Natural killer cell (primary cell): ENCODE results near the gene GNG7. TPM values are rescaled to one million over a fixed set of nuclear protein-coding genes. Genes with fewer than 3 reads are reported as not detected.

ENCODE experiments used
- ATAC-seq, 3 donors: fragments of 150-1000 bp in 2 of 3; fragments of 200-7000 bp in 1 of 3; cut with Tn5 transposase; 1 replicate in 1 of 3; 2 replicates in 2 of 3; pipeline ENCODE4 v1.10.0; 2021; ENCODE audit warnings: mild to moderate bottlenecking in 2 of 3, moderate library complexity in 2 of 3
- DNase-seq, 2 donors: peaks; one replicate each; pipeline versions ENCODE4 v3.0.0 to v3.0.0-alpha.2; 2013 to 2021; ENCODE audit warnings: mixed read lengths in 1 of 2
- H3K27ac ChIP-seq: one replicate; pipeline ENCODE4 v1.5.1; 2013; ENCODE audit warnings: mild to moderate bottlenecking, low read length
- H3K27me3 ChIP-seq: one replicate; pipeline ENCODE4 v1.6.1; 2013; ENCODE audit warnings: low read length; ENCODE audit not compliant: control insufficient read depth, insufficient read depth
- H3K36me3 ChIP-seq: one replicate; pipeline ENCODE4 v1.6.1; 2013; ENCODE audit warnings: low read length; ENCODE audit not compliant: control insufficient read depth, insufficient read depth
- H3K4me1 ChIP-seq: one replicate; pipeline ENCODE4 v1.6.1; 2013; ENCODE audit warnings: low read length; ENCODE audit not compliant: control insufficient read depth, insufficient read depth
- H3K4me3 ChIP-seq: one replicate; pipeline ENCODE4 v1.5.1; 2013; ENCODE audit warnings: low read length
- H3K9me3 ChIP-seq: one replicate; pipeline ENCODE4 v1.6.1; 2013; ENCODE audit warnings: low read length; ENCODE audit not compliant: control insufficient read depth, insufficient read depth
- H3K27ac Mint-ChIP-seq, 2 donors: one replicate each; pipeline ENCODE4 v1.8.0; 2022; ENCODE audit warnings: mild to moderate bottlenecking in 2 of 2, mixed read lengths in 2 of 2, moderate library complexity in 1 of 2
- H3K27me3 Mint-ChIP-seq, 2 donors: one replicate each; pipeline ENCODE4 v1.8.0; 2022; ENCODE audit warnings: low read depth in 2 of 2, mixed read lengths in 2 of 2
- H3K36me3 Mint-ChIP-seq: one replicate; pipeline ENCODE4 v1.8.0; 2022; ENCODE audit warnings: mixed read lengths
- H3K4me1 Mint-ChIP-seq, 2 donors: one replicate each; pipeline ENCODE4 v1.8.0; 2022; ENCODE audit warnings: mixed read lengths in 2 of 2
- H3K4me3 Mint-ChIP-seq: one replicate; pipeline ENCODE4 v1.8.0; 2022; ENCODE audit warnings: mild to moderate bottlenecking, moderate library complexity, mixed read lengths
- H3K9me3 Mint-ChIP-seq, 2 donors: one replicate each; pipeline ENCODE4 v1.8.0; 2022; ENCODE audit warnings: mixed read lengths in 2 of 2
- CTCF ChIP-seq: fragments of 200-600 bp; IDR thresholded peaks from one replicate; pipeline ENCODE4 v1.8.0; 2022; ENCODE audit warnings: antibody characterized with exemption
- WGBS: methylation state at CpG from one replicate; pipeline ENCODE4 v1.1.7; 2013; ENCODE audit warnings: missing lambda C conversion rate; ENCODE audit not compliant: insufficient coverage; 5-methylcytosine and 5-hydroxymethylcytosine counted together
- intact Hi-C: fragments of 100-400 bp; cut with micrococcal nuclease; formaldehyde crosslinking; loops from one replicate; pipeline ENCODE4 v1.14.2; 2022
- total RNA-seq, 4 donors: library from RNA; stranded (reverse); fragments of 120-200 nt in 1 of 4; gene quantifications; one replicate each; pipeline versions ENCODE4 v1.2.3 to v1.2.4, GENCODE V29; 2013 to 2022

GNG7 gene
- total RNA-seq, 3 donors from 2014 or later (not counting 1 experiment from before 2014, with no cell fraction given), result 0.75 to 4.8 (median 1.5) TPM

- no peak overlapping the region for H3K27ac Mint-ChIP-seq
Observed at GRCh38 chr19:2747349-2747748, 44.9 kb upstream of the GNG7 start.

GRCh38 chr19:2744113-2744512, 41.6 kb upstream of the GNG7 start:
- Histone ChIP-seq H3K36me3 (no peaks in the 10 kb centered on the region), H3K4me3 (no peak overlapping the region), H3K27ac (no peak overlapping the region), H3K27me3 (no peaks in the 10 kb centered on the region), H3K4me1 (peaks cover 14% of the 10 kb centered on the region), H3K9me3 (no peaks in the 10 kb centered on the region)
- Mint-ChIP-seq H3K36me3 (no peaks in the 10 kb centered on the region), H3K4me1 (peaks cover 9% of the 10 kb centered on the region in 2 donors), H3K9me3 (no peaks in the 10 kb centered on the region), H3K27me3 (peaks cover 13 to 17% of the 10 kb centered on the region in 2 donors), H3K4me3 (no peak overlapping the region), H3K27ac (no peak overlapping the region)
- DNase-seq (no peak), ATAC-seq (no peak)
- 42% methylated on average over 4 of the region's 4 CpGs for WGBS
- TF ChIP-seq CTCF, result no peak
- intact Hi-C loops, result no loop called here

More at GRCh38 chr19:2747349-2747748, 44.9 kb upstream of the GNG7 start:
- H3K9me3 ChIP-seq, result no peaks in the 10 kb centered on the region
- no peak overlapping the region for H3K27ac ChIP-seq
- peaks cover 9 to 11% of the 10 kb centered on the region in 2 donors for H3K27me3 Mint-ChIP-seq
- no peaks in the 10 kb centered on the region for H3K9me3 Mint-ChIP-seq
- ATAC-seq, result no peak
- no peaks in the 10 kb centered on the region for H3K36me3 Mint-ChIP-seq
- H3K4me1 Mint-ChIP-seq, result no peaks in the 10 kb centered on the region
- peaks cover 7% of the 10 kb centered on the region for H3K4me1 ChIP-seq
- H3K27me3 ChIP-seq, result no peaks in the 10 kb centered on the region
- no peak for DNase-seq
- no peak overlapping the region for H3K4me3 ChIP-seq
- no peaks in the 10 kb centered on the region for H3K36me3 ChIP-seq
- 87% methylated on average over 7 of the region's 7 CpGs for WGBS
- H3K4me3 Mint-ChIP-seq, result no peak overlapping the region
- no peak for TF ChIP-seq CTCF
- intact Hi-C loops, result no loop called here

- no peak for ATAC-seq
- no peak for DNase-seq
- Mint-ChIP-seq H3K27ac (no peak overlapping the region), H3K27me3 (peaks cover 13 to 17% of the 10 kb centered on the region in 2 donors), H3K4me1 (peaks cover 16 to 17% of the 10 kb centered on the region in 2 donors), H3K9me3 (no peaks in the 10 kb centered on the region), H3K4me3 (no peak overlapping the region), H3K36me3 (no peaks in the 10 kb centered on the region)
- H3K27me3 ChIP-seq, result no peaks in the 10 kb centered on the region
- H3K36me3 ChIP-seq, result no peaks in the 10 kb centered on the region
- H3K4me1 ChIP-seq, result peaks cover 14% of the 10 kb centered on the region
- intact Hi-C loops, result no loop called here
- no peak overlapping the region for H3K27ac ChIP-seq
- no peaks in the 10 kb centered on the region for H3K9me3 ChIP-seq
- 81% methylated on average over 8 of the region's 8 CpGs for WGBS
- TF ChIP-seq CTCF, result no peak
- H3K4me3 ChIP-seq, result no peak overlapping the region
Observed at GRCh38 chr19:2743099-2743498, 40.6 kb upstream of the GNG7 start.

- no peaks in the 10 kb centered on the region for H3K9me3 ChIP-seq
- H3K27me3 Mint-ChIP-seq, result peaks cover 13 to 14% of the 10 kb centered on the region in 2 donors
- peaks cover 14% of the 10 kb centered on the region for H3K4me1 ChIP-seq
- H3K36me3 ChIP-seq, result peaks cover 12% of the 10 kb centered on the region
- no peaks in the 10 kb centered on the region for H3K9me3 Mint-ChIP-seq
- no peak for TF ChIP-seq CTCF
- ATAC-seq, result no peak
- peak overlapping the region; percentile 86 for H3K4me3 Mint-ChIP-seq
- peak overlapping the region in 1 of 2 donors; percentile 68 for H3K27ac Mint-ChIP-seq
- H3K27ac ChIP-seq, result no peak overlapping the region
- no peak overlapping the region for H3K4me3 ChIP-seq
- intact Hi-C loops, result no loop called here
- no peak for DNase-seq
- H3K27me3 ChIP-seq, result no peaks in the 10 kb centered on the region
- WGBS, result 45% methylated on average over 13 of the region's 13 CpGs
- H3K4me1 Mint-ChIP-seq, result peaks cover 16 to 21% of the 10 kb centered on the region in 2 donors
- no peaks in the 10 kb centered on the region for H3K36me3 Mint-ChIP-seq
Observed at GRCh38 chr19:2740314-2740656, 37.8 kb upstream of the GNG7 start.
